ENCODE data around the gene NAT8L.

NAT8L gene

GRCh38 chr4:2096073-2096609 is 37.0 kb downstream of the NAT8L start:
- no peak for DNase-seq

GRCh38 chr4:2101346-2102044 is 42.4 kb downstream of the NAT8L start:
- DNase-seq, result no peak

GRCh38 chr4:2102045-2102883 is 43.1 kb downstream of the NAT8L start:
- no peak for DNase-seq

GRCh38 chr4:2103127-2103842 is 44.2 kb downstream of the NAT8L start:
- no peak for DNase-seq

GRCh38 chr4:2103843-2104547 is 44.9 kb downstream of the NAT8L start:
- DNase-seq, result no peak

- DNase-seq, result no peak
Measured at GRCh38 chr4:2104556-2105345, 45.6 kb downstream of the NAT8L start.

- no peak for DNase-seq
Measured at GRCh38 chr4:2105559-2105958, 46.4 kb downstream of the NAT8L start.

GRCh38 chr4:2116687-2117400 is 57.7 kb downstream of the NAT8L start:
- DNase-seq, result no peak

All from activated CD4-positive, alpha-beta T cell treated with anti-CD3 and anti-CD28 coated beads, Interleukin-2, amount 50 U/mL, for 48 hours (primary cell).